HG03558 (cell line): ENCODE results near the gene HERC2.
"Not testable (repeated sequence)": the region's sequence is repeated elsewhere in the genome, so short reads cannot be mapped to it uniquely, and the experiment has no call there.

Experiments
- ATAC-seq: cut with Tn5 transposase; IDR thresholded peaks from one replicate; pipeline ENCODE4 v1.9.1; 2021; ENCODE audit warnings: moderate number of reproducible peaks; ENCODE audit not compliant: unreplicated experiment; ENCODE audit errors: extremely low read depth

Gene HERC2

GRCh38 chr15:28231336-28231735 lies 90.6 kb downstream of the HERC2 start:
- not testable (repeated sequence) for ATAC-seq

GRCh38 chr15:28228990-28229640 lies 92.9 kb downstream of the HERC2 start:
- not testable (repeated sequence) for ATAC-seq

- no peak for ATAC-seq
Measured at GRCh38 chr15:28228096-28228495, 93.9 kb downstream of the HERC2 start.

GRCh38 chr15:28227303-28227702 lies 94.7 kb downstream of the HERC2 start:
- ATAC-seq, result not testable (repeated sequence)

- ATAC-seq, result not testable (repeated sequence)
Measured at GRCh38 chr15:28222612-28223011, 99.4 kb downstream of the HERC2 start.

GRCh38 chr15:28221696-28222095 lies 100.3 kb downstream of the HERC2 start:
- not testable (repeated sequence) for ATAC-seq

- ATAC-seq, result no peak
Measured at GRCh38 chr15:28219116-28219515, 102.9 kb downstream of the HERC2 start.

GRCh38 chr15:28216946-28217546 lies 104.9 kb downstream of the HERC2 start:
- not testable (repeated sequence) for ATAC-seq

- ATAC-seq, result not testable (repeated sequence)
Measured at GRCh38 chr15:28215521-28215920, 106.5 kb downstream of the HERC2 start.

- not testable (repeated sequence) for ATAC-seq
Measured at GRCh38 chr15:28214006-28214790, 107.8 kb downstream of the HERC2 start.

GRCh38 chr15:28213393-28213792 lies 108.6 kb downstream of the HERC2 start:
- ATAC-seq, result not testable (repeated sequence)

- ATAC-seq, result no peak
Measured at GRCh38 chr15:28208583-28208982, 113.4 kb downstream of the HERC2 start.

- not testable (repeated sequence) for ATAC-seq
Measured at GRCh38 chr15:28205640-28206039, 116.3 kb downstream of the HERC2 start.

- not testable (repeated sequence) for ATAC-seq
Measured at GRCh38 chr15:28203055-28203828, 118.7 kb downstream of the HERC2 start.

GRCh38 chr15:28202124-28202523 lies 119.9 kb downstream of the HERC2 start:
- not testable (repeated sequence) for ATAC-seq

- not testable (repeated sequence) for ATAC-seq
Measured at GRCh38 chr15:28198215-28198614, 123.8 kb downstream of the HERC2 start.

GRCh38 chr15:28197694-28198093 lies 124.3 kb downstream of the HERC2 start:
- not testable (repeated sequence) for ATAC-seq

GRCh38 chr15:28196581-28196980 lies 125.4 kb downstream of the HERC2 start:
- ATAC-seq, result not testable (repeated sequence)

GRCh38 chr15:28192772-28193171 lies 129.2 kb downstream of the HERC2 start:
- no peak for ATAC-seq

GRCh38 chr15:28191832-28192231 lies 130.1 kb downstream of the HERC2 start:
- no peak for ATAC-seq
